AG04449 (cell line): ENCODE data around the gene LRATD1.

Experiments
- CTCF ChIA-PET: fragments of 350-600 bp; formaldehyde crosslinking; extraction: SDS; loops from one replicate; lab custom pipeline; 2021; ENCODE audit warnings: antibody characterized with exemption; lab: Yijun Ruan, JAX
- POLR2A ChIA-PET: fragments of 400-600, 350-600 bp; formaldehyde crosslinking; extraction: SDS; loops from one replicate; lab custom pipeline; 2020; ENCODE audit warnings: antibody characterized with exemption, inconsistent platforms; lab: Yijun Ruan, JAX
- DNase-seq: peaks from one replicate; pipeline ENCODE4 v3.0.0-alpha.2; 2010; ENCODE audit warnings: low read depth, low spot score
- H3K4me3 ChIP-seq: 2 replicates; pipeline ENCODE4 v1.5.1; 2011; ENCODE audit warnings: low read depth, mild to moderate bottlenecking, control low read depth, low read length
- TF ChIP-seq, protein P1 (sequence below): IDR thresholded peaks from one replicate; pipeline ENCODE4 v1.5.1; 2011; ENCODE audit warnings: mild to moderate bottlenecking, moderate library complexity, low read length, control low read depth, inconsistent platforms; ENCODE audit not compliant: insufficient read depth; ENCODE audit errors: missing control alignments

The LRATD1 gene

GRCh38 chr2:14628901-14629300 is 3.6 kb upstream of the LRATD1 start:
- ChIA-PET CTCF (no interaction called here), POLR2A (no interaction called here)
- no peak overlapping the region for H3K4me3 ChIP-seq
- no peak for DNase-seq
- TF ChIP-seq, protein P1, sequence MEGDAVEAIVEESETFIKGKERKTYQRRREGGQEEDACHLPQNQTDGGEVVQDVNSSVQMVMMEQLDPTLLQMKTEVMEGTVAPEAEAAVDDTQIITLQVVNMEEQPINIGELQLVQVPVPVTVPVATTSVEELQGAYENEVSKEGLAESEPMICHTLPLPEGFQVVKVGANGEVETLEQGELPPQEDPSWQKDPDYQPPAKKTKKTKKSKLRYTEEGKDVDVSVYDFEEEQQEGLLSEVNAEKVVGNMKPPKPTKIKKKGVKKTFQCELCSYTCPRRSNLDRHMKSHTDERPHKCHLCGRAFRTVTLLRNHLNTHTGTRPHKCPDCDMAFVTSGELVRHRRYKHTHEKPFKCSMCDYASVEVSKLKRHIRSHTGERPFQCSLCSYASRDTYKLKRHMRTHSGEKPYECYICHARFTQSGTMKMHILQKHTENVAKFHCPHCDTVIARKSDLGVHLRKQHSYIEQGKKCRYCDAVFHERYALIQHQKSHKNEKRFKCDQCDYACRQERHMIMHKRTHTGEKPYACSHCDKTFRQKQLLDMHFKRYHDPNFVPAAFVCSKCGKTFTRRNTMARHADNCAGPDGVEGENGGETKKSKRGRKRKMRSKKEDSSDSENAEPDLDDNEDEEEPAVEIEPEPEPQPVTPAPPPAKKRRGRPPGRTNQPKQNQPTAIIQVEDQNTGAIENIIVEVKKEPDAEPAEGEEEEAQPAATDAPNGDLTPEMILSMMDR, result no peak

GRCh38 chr2:14631406-14632040 is 994 bp upstream of the LRATD1 start:
- CTCF ChIA-PET, result no interaction called here
- POLR2A ChIA-PET, result no interaction called here
- DNase-seq, result no peak
- H3K4me3 ChIP-seq, result no peak overlapping the region
- TF ChIP-seq, protein P1, result no peak

DNA sequence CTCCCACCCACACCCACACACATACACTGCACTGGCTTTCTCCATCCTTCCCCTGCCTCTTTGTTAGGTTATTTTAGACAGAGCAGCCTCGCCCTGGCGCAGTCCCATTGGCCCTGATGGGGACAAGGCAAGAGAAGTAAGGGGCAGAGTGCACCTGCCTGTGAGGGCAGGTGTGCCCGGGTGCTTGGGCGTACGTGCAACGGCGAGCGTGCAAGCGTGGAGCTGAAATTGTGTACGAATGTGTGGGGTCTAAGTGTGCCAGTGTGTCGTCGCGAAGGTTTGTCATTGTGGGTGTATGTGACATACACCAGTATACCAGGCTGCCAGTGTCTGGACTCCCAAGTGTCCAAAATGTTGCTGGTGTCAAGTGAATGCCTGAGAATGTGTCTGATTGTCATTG is 544 bp downstream of the LRATD1 start:
- ChIA-PET CTCF (interaction anchor here (1.6 kb wide), 1 partner anchor 20 kb away, joined by 5 read pairs; no protein-coding TSS in a partner anchor), POLR2A (no interaction called here)
- peak overlapping the region; percentile 48 for H3K4me3 ChIP-seq
- TF ChIP-seq, protein P1, result no peak
- no peak for DNase-seq

DNA sequence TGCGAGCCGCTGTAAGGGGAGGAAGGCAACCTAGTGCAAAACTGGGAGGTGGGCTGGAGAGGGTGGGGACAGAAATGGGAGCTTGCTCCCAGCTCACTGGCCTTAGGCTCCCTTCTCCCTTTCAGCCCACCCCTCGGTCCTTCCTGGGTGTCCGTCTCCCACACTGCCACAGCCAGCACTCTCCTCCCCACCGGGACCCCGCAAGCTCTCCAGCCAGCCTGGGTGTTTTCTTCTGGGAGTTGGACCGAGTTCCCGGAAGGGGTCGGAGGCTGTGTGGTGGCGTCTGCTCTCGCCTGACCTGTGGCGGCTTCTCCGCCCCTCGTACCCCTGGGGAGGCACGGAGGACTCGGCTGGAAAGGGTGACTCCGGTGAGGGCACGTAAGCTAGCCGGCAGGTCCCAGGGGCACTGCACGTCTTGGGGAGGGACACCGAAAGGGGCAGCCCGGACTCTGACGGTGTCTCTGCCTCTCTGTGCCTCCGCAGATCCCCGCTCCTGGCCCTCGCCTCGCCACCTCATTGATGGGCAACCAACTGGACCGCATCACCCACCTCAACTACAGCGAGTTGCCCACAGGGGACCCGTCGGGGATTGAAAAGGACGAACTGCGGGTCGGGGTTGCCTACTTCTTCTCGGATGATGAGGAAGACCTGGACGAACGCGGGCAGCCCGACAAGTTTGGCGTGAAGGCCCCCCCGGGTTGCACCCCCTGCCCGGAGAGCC is 1.1 kb downstream of the LRATD1 start:
- no peak for DNase-seq
- ChIA-PET CTCF (interaction anchor here (1.0 to 1.6 kb wide), 5 partner anchors 9 to 523 kb away, joined by 3 to 7 read pairs (median 5); no protein-coding TSS in a partner anchor), POLR2A (no interaction called here)
- H3K4me3 ChIP-seq, result no peak overlapping the region; the same call in none of the 2 replicates
- TF ChIP-seq, protein P1, result no peak

DNA sequence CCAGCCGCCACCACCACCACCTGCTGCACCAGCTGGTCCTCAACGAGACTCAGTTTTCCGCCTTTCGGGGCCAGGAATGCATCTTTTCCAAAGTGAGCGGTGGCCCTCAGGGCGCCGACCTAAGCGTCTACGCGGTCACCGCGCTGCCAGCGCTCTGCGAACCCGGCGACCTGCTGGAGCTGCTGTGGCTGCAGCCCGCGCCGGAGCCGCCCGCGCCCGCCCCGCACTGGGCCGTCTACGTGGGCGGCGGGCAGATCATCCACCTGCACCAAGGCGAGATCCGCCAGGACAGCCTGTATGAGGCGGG is 1.6 kb downstream of the LRATD1 start:
- ChIA-PET CTCF (interaction anchor here (0.5 to 1.6 kb wide), 10 partner anchors 9 to 947 kb away, joined by 3 to 7 read pairs (median 4); no protein-coding TSS in a partner anchor), POLR2A (no interaction called here)
- TF ChIP-seq, protein P1, result no peak
- peak overlapping the region; percentile 52 for H3K4me3 ChIP-seq
- no peak for DNase-seq
